ENCODE data around the gene PPP2R2C.

The PPP2R2C gene

GRCh38 chr4:6296026-6296425 is 176.4 kb downstream of the PPP2R2C start:
- no peak for DNase-seq (ENCODE audit: low spot score)
- no peak for TF ChIP-seq CTCF (IDR thresholded peaks at IDR 0.05; ENCODE audit: extremely low read depth, insufficient read depth, missing control alignments)
- in situ Hi-C loops (cut with MboI; ENCODE audit: low pct_unique_long_range_greater_than_20kb, low sequenced_read_pairs, unreplicated experiment) = no loop called here

DNA sequence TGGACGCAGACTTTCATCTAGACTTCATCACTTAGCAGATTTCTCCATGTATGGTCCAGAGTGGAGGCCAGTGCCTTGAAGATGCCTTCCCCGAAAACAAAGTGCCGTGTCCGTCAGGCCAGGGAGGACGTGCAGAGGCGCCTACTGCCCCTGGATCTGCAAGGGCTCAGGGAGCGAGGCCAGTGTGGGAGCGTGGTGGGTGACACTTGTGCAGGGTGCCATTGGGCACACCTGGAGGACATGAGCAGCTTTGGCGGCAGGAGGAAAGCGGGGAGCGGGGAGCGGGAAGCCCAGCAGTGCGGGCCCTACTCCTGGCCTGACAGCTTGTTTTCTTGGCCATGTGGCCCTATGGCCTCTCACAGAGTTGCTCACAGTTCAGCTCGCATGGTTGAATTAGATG is 176.9 kb downstream of the PPP2R2C start:
- no peak for TF ChIP-seq CTCF (IDR thresholded peaks at IDR 0.05; ENCODE audit: extremely low read depth, insufficient read depth, missing control alignments)
- no peak for DNase-seq (ENCODE audit: low spot score)
- in situ Hi-C loops (cut with MboI; ENCODE audit: low pct_unique_long_range_greater_than_20kb, low sequenced_read_pairs, unreplicated experiment) = no loop called here

DNA sequence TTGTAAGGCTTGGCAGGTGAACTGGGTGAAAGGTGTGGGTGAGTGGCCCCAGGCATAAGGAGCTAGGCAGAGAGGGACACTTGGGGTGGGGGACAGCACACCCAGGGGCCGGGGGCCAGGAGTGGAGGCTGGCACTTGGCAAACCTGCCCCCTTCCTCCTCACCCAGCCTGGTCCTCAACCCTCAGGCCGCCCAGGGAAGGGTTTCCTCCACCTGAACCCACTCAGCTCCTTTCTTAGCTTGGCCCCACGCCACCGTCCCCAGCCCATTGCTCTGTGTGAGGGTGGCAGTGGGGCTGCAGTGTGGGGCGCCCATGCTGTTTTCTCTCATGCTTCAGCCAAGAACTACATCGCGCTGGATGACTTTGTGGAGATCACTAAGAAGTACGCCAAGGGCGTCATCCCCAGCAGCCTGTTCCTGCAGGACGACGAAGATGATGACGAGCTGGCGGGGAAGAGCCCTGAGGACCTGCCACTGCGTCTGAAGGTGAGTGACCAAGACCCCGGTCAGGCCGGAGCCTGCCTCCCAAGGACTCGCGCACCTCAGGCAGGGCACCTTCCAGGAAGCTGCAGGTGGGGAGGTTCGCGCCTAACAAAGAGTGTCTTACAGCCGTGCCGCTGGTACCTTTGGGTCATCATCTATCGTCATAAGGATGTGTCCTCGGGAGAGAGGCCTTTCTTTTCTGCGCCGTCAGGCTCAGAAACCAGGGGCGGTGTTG is 177.6 kb downstream of the PPP2R2C start:
- in situ Hi-C loops (cut with MboI; ENCODE audit: low pct_unique_long_range_greater_than_20kb, low sequenced_read_pairs, unreplicated experiment) = no loop called here
- TF ChIP-seq CTCF (IDR thresholded peaks at IDR 0.05; ENCODE audit: extremely low read depth, insufficient read depth, missing control alignments) = no peak
- DNase-seq (ENCODE audit: low spot score) = no peak

DNA sequence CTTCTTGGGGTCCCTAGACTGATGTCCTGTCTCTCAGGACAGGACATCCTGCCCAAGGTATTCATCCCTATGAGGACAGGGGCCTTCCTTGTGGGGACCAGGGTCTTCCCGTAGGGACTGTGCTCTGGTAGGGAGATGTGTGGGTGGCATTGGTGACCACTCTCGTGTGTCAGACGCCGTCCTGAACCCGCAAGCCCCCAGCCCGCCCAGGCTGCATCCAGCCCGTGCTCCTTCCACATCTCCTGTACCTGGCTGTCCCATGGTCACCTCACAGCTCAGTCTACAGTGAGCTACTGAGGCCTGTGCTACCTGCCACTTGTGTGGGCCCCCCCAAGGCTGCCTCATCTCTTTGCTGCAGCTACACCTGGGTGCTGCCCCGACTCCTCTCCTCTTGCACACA is 178.8 kb downstream of the PPP2R2C start:
- TF ChIP-seq CTCF (IDR thresholded peaks at IDR 0.05; ENCODE audit: extremely low read depth, insufficient read depth, missing control alignments) = no peak
- in situ Hi-C loops (cut with MboI; ENCODE audit: low pct_unique_long_range_greater_than_20kb, low sequenced_read_pairs, unreplicated experiment) = no loop called here
- no peak for DNase-seq (ENCODE audit: low spot score)

DNA sequence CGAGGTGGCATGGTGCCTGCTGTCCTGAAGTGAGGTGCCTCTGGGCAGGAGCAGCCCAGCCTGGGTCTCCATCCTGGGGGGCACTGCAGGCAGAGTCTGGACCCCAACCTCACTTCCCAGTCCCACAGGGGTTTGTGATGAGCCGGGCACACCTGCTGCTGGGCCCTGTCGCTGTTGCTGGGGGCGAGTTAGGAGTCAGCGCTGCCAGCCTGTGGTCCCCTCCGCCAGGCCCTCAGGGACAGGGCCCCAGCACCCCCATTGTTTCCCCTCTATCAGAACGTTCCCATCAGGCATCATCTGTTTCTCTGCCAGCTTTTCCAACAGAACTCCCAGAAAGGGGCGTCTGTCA is 179.3 kb downstream of the PPP2R2C start:
- no peak for DNase-seq (ENCODE audit: low spot score)
- in situ Hi-C loops (cut with MboI; ENCODE audit: low pct_unique_long_range_greater_than_20kb, low sequenced_read_pairs, unreplicated experiment) = no loop called here
- TF ChIP-seq CTCF (IDR thresholded peaks at IDR 0.05; ENCODE audit: extremely low read depth, insufficient read depth, missing control alignments) = no peak

- in situ Hi-C loops (cut with MboI; ENCODE audit: low pct_unique_long_range_greater_than_20kb, low sequenced_read_pairs, unreplicated experiment) = no loop called here
- TF ChIP-seq CTCF (IDR thresholded peaks at IDR 0.05; ENCODE audit: extremely low read depth, insufficient read depth, missing control alignments) = no peak
- no peak for DNase-seq (ENCODE audit: low spot score)
Observed at GRCh38 chr4:6292376-6293096, 179.9 kb downstream of the PPP2R2C start.

Data from GM13977 (cell line).